T-helper 2 cell treated with Interferon-gamma antibody and Interleukin-4, amounts not matched to agents 100 ng/mL and 5 ng/mL, for 36 hours (primary cell): ENCODE results near the gene DHRS11. TPM values are rescaled to one million over a fixed set of nuclear protein-coding genes. Genes with fewer than 3 reads are reported as not detected.

Experiments
- intact Hi-C: fragments of 100-400 bp; cut with micrococcal nuclease; formaldehyde crosslinking; loops from one replicate; pipeline ENCODE4 v1.15.1; 2023
- total RNA-seq: library from RNA; stranded (reverse); gene quantifications from 2 replicates; pipeline ENCODE4 v1.2.3, GENCODE V29; 2022

Gene DHRS11
- total RNA-seq, 1 donor from 2014 or later = 5.5 TPM

DNA sequence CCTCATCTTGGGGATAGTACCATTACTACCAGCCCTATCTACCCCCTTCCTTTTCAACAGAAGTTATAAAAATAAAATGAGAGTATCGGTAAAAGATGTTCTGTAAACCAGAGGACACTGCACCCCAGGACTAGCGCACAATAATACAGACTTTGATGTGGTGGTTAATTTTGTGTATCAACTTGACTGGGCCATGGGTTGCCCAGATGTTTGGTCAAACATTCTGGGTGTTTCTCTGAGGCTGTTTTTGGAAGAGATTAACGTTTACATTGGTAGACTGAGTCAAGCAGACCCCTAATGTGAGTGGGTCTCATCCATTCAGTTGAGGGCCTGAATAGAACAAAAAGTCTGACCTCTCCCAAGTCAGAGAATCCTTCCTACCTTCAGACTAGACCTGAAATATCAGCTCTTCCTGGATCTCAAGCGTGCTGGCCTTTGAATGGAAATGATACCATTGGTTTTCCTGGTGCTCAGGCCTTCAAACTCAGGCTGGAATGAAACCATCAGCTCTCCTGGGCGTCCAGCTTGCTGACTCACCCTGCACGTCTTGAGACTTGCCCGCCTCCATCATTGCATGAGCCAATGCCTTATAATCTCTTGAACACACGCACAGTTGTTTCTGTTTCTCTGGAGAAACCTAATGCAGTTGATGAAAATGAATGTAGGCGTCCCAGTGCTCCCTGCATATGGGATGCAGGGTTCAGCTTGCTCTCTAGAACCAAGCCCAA lies 19.8 kb downstream of the DHRS11 start:
- intact Hi-C loops = no loop called here

DNA sequence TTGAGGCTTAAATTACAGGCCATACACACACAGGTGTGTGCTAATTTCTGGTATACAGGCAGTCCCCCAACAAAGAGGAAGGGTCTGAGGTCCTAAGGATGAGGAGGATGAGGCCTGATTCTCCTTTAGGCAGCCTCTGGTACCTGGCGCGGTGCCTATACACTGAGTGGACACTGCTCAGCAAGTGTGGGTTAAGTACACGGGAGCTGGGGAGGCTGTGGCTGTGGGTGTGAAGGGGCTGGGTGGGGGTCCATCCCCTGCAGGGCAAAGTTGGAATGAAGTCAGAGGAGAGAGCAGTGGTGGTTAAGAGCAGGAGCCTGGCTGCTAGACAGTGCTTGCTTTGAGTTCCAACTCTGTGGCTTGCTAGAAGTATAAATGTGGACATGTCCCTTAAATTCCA lies 20.6 kb downstream of the DHRS11 start:
- intact Hi-C loops = no loop called here

DNA sequence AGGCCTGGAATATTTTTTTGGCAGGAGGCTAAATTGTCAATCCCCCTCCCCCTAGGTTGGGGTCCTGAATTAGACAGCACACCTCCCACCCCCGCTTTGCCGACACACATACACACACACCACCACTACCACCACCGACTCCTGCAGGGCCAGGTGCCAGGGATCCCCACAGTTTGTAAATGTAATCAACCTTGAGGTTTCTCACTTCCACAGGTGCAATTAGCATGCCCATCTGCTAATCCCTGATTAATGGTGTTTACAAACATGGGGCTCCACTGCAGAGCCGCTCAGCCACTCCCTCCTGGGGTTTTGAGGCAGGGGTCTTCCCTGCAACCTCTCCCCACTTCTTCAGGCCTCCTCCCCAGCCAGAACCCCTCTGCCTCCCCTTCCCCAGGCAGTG lies 21.5 kb downstream of the DHRS11 start:
- intact Hi-C loops = no loop called here

DNA sequence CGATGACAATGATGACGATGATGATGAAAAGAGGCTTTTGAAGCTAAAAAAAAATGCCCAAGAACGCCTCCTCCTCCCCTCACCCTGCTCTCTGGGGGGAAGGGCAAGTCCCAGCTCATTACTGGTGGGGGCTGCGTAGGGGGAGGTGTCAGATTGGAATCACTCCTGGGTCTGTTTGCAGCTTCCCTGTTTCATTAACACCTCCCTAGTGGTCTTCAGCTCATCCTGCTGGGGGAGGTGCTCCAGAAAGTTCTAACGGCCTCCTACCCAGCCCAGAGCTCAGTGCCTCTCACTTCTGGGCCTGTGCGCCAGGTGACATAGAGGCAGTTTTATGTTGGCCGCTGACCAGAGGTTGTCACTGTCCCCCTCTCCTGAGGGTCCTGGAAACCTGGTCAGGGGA lies 22.4 kb downstream of the DHRS11 start:
- intact Hi-C loops = no loop called here

DNA sequence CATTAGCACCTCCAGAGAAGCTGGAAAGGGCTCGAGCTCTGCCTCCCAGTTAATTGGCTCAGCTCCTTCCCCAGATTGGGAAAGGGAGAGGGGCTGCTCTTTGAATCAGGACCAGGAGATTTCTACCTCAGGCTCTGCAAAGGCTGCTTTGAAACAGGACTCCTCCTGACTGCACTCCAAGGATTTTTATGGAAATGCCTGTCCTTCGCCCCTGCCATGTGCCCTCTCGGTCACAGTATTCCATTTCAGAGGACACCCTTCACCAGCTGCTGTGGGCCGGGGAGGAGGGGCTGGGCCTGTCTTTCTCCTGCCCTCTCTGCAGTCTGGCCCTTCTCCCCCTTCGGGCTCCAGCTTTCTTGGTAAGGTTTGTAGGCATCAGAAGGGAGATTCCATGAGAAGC lies 23.3 kb downstream of the DHRS11 start:
- intact Hi-C loops = no loop called here

DNA sequence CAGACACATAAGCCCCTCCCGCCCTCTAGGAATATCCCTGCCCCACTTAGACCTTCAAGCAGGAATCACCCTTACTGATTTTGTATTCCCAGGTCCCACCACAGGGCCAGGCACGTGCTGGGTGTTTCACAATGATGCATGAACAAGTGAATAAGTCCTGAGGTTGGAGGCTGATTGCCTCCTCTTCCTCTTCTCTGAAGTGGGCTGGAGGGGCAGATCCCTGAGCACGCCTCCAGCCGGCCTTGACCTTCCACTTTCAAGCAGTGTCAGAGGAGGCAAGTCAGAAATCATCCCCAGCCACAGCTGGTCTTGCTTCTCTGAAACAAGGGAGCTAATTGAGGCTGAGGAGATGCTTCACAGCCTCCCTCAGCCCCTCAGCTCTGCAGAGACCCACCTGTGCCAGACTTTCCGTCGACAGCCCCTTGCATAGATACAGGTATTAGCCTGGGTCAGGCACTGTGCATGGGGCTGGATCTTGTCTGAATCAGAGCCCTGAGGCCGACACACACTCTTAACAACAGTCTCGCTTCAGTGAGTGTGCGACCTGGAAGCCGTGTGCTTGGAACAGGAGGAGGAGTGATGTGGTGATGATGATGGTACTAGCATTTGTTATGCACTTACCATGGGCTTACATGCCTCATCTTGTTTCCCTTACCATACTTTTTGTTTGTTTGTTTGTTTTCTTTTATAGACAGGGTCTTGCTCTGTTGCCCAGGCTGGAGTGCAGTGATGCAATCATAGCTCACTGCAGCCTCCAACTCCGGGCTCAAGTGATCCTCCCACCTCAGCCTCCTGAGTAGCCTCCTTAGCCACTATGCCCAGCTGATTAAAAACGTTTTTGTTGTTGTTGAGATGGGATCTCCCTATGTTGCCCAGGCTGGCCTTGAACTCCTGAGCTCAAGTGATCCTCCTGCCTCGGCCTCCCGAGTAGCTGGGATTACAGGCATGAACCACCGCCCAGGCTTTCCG lies 24.7 kb downstream of the DHRS11 start:
- intact Hi-C loops = no loop called here

DNA sequence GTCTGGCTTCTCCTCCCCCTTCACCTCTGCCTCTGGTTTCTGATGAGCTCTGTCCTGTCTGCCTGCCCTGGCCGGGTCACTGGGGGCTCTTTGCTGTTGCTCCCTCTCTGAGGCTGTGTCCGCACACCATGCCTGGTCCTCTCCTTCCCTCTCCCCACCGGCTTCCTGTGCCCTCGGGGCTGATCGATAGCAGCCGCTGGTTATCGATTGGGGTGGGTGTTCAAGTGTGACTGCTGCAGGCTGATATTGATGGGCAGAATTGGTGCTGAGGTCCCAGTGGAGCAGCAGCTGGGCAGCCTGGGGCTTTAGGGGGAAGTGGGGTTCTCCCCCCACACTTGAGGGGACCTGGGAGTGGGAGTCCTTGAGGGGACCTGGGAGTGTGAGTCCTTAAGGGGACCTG lies 26.1 kb downstream of the DHRS11 start:
- intact Hi-C loops = no loop called here

DNA sequence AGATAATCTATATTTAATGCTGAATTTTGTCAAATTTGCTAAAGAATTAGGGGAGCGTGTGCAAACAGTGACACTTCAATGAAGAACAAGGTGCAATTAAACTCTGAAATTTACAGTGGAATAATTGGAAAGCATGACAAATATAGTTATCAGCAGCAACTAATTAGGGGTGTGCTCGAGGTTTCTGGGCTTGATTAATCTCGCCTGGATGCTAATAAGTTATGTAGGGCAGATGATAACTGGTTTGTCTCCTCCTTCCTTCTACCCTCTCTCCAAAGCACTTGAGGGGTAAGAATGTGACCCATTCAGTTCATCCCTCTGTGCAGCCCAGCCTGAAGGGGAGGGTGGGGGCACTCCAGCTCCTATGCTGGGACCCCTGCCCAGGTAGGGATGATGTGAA lies 31.6 kb downstream of the DHRS11 start:
- intact Hi-C loops = no loop called here

DNA sequence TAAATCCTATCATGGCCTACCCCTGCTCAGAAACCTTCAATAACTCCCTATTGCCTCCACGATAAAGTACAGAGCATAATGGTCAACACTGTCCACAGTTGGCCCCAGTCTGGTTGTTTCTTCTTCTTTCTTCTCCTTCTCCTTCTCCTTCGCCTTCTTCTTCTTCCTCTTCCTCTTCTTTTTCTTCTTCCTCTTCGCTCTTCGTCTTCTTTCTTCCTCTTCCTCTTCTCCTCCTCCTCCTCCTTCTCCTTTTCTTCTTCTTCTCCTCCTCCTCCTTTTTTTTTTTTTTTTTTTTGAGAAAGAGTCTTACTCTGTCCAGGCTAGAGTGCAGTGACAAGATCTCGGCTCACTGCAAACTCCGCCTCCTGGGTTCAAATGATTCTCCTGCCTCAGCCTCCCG lies 33.5 kb downstream of the DHRS11 start:
- intact Hi-C loops = no loop called here

DNA sequence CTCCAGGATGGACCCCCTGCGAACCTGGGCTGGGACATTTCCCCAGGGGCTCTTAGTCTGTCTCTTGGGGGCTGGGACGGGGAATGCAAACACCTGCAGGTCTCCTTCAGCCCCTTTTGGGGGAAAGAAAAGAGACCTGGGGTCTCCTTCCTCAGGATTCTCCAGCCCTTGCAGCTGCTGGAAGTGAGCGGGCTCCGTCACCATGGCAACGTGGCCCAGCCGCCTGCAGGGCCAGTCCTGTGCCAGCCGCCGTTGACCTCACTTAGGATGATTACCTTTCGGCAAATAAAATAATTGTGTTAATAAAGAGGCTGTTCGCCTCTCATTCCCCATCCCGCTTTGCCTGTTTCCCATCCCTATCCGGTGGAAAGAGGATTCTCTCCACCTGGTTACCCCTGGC lies 35.4 kb downstream of the DHRS11 start:
- intact Hi-C loops = no loop called here

DNA sequence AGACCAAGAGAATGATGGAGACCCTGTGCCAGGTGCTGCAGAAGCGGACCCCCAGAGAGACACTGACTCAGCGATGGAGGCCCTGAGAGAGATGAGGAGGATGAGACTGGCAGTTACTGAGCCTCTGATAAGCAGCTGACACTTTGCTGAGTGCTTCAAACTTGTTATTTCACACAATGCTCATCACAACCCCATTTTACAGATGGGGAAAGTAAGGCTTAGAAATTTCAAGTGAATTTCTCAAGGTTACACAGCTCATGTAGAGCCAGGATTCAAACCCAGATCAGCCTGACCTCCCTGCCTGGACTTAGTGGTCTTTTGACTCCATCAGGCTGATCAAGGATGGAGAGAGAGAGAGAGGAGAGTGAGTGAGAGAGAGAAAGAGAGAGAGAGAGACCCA lies 36.9 kb downstream of the DHRS11 start:
- intact Hi-C loops = no loop called here

DNA sequence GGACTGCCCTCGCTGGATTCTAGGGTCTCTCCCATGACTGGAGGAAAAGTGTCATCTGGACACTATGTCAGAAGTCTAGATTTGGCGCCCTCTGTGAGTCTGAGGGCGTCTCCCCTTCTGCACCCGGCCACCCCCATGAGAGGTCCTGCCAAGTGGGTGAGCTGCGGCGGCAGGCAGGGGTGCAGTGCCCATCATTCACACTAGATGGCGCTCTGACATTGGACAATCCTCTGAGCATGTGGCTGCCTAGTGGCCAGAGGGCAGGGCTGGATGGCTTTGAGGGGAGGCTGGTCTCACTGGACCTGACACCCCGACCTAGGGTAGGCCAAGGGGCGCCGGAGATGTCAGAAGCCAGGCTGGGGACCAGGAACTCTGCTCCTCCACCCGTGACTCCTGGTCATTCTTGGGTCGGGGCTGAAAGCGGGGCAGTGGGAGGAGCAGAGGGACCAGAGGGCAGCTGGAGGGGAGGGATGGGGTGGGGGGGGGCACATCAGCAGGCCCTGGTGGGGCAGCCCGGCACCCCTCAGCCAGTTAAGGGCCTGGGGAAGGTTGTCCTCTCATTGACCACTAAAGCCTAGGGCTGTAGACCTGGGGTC lies 37.7 kb downstream of the DHRS11 start:
- intact Hi-C loops = loop anchor here (1.0 kb wide), 2 partner anchors 77 to 126 kb away; no protein-coding TSS in a partner anchor

DNA sequence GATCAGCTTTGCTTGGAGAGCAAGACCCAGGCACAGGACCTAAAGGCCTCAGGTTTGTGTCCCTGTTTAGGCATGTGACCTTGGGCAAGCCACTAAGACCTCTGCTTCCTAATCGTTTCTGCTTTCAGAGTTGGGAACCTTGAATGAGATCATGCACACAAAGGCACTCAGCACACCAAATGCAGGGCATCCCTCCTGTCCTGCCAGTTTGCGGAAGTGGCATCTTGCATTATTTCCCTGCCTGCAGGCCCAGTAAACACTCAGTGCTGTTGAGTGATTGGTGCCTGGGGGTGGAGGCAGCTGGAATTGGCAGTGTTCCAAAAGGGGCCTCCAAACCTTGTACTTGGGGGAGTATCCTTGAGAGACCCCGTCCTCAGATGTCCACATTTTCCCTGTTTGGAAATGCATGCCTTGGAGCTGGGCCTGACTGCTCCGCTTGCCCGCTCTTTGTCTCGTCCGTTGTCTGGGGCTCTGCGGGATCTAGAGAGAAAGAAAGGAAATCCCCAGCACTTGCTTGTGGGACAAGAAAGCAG lies 38.4 kb downstream of the DHRS11 start:
- intact Hi-C loops = loop anchor here (1.0 kb wide), 2 partner anchors 76 to 125 kb away; no protein-coding TSS in a partner anchor

DNA sequence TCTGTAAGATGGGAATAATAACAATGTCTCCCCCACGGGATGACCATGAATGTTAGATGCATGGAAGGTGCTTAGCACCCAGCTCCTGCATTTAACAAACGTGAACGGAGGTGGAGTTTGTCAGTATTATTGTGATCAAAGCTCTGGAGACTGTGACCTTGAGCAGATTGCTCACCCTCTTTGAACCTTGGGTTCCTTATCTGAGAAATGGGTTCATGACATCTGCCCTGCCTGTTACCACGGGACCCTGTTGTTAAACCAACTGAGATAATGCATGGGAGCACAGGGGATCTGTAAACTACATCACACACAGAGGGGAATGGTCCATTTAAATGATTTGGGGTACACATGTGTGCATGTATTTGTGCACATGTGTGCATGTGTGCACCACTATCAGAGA lies 39.3 kb downstream of the DHRS11 start:
- intact Hi-C loops = no loop called here

DNA sequence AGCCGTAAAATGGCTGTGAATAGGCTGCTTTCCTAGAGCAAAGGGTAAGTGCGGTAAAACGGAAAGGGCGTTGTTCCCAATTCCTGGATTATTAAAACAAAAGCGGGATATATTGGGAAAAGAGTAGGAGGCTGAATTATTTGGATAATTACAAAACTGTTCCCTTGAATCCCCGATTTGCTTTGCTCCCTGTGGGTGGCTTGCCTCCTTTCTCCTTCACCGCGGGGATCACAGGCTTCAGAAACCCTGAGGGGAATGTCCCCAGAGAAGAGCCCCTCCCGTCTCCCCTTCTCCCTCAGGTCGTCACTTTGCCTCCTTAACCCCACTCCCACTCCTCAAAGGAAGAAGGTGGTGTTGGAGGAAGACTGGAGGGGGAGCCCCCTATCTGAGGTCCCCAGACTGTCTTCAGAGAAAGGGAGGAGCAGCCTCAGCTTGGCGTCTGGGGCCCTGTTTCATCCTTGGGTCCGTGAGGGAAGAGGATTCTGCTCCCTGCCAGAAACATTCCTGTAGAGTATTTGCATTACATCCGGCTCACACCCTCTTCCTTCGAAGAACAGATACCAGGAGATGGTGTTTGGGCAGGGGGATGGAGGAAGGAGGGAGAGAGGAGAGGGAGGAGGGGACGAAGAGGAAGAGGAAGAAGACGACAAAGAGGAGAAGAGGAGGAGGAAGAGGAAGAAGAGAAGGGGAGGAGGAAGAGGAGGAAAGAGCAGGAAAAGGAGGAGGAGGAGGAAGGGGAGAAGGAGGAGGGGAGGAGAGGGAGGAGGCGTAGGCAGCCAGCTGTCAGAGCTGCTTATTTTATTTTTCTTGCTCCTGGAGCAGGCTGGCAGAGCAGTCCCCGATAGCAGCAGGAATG lies 41.5 kb downstream of the DHRS11 start:
- intact Hi-C loops = no loop called here

DNA sequence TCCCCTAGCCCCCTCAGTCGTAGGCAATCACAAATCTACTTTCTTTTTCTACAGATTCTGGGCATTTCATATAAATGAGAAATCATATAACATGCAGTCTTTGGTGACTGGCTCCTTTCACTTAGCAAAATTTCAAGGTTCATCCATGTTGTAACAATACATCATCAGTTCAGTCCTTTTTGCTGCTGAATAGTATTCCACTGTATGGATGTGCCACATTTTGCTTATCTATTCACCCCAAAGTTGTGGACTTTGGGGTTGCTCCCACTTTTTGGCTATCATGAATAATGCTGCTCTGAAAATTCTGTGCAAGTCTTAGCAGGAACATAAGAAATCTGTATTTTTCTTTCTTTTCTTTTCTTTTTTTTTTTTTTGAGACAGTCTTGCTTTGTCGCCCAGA lies 48.7 kb downstream of the DHRS11 start:
- intact Hi-C loops = no loop called here

DNA sequence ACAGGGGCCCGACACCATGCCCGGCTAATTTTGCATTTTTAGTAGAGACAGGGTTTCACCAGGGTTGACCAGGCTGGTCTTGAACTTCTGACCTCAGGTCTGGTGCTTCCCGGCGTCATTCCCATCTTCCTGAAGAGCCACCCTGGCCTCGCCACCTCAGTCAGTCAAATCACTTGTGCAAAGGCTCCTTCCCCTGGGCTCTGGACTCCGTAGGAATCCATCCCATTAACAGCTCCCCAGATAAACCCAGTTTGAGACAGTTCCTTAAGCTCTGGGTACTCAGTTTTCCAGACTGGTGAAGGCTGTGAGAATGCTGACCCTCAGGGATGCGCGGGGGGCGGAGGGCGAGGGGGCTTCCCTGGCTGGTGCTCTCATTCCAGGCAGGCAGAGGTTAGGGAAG lies 49.2 kb downstream of the DHRS11 start:
- intact Hi-C loops = no loop called here

DNA sequence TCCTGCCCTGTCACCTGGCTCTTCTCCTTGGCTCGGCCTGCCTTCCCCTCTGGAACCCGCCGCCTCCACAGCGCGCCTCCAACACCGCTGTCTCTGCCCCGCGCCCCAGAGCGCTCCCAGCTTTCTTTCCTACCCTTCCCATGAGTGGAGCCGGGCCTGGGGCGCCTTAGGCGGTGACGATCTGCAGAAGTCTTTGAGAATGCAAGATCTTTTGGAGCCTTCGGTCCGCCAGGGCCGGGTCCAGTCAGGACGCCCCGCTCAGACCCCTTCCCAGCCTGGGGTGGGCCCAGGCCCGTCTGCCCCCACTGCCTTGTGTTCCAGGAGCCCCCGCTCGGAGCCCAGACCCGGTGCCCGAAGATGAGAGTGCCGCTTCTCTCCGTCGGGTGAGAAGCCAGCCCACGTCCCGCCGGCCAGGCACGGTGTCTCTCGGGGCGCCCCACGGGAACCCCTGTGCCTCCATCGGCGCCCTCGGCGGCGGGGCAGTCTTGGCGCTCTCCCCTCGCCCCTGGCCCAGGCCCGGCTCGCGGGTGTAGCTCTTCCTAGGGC lies 49.7 kb downstream of the DHRS11 start:
- intact Hi-C loops = no loop called here

DNA sequence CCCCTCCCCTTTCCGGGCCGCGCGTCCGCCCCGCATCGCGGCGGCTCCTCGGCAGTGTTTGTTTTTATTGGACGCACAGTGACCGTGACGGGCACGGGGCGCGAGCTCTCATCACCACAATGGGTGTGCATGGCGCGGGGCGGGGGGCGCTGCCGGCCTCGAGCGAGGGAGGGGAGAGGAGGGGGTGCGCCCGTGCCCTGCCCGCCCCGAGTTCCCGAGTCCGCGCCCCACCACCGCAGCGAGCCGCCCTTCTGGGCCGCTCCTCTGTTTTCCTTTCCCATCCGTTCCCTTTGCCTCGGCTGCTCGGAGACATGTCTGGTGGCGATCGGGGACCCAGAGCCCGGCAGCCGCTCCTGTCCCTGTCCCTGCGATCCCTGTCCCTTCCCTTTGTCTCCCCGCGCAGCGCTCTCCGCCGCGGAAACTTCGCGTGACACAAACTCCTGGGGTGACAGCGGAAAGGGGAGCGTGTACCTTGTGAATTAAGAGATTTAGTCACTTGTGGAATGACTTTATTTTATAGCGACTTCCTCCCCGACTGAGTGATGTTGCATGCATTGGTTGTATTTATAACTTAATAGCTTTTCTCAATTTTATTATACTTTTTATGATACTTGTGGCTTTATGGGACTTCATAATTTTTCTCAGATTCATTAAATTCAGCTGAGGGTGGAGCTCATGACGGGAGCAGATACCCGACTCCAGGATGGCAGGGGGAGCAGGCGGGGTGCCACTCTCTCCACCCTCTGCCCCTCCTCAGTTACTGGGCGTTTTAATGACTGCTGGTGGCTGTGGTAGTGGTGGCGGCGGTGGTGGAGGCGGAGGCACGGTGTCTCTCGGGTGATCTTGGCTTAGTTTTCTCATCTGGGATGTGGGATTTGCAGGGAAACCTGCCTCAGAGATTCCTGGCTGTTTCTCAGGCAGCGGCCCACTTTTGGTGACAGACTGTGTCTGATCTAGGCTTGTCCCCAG lies 50.5 kb downstream of the DHRS11 start:
- intact Hi-C loops = no loop called here
